Measurements from ENCODE around the gene ICA1L. TPM values are rescaled to one million over a fixed set of nuclear protein-coding genes. Genes with fewer than 3 reads are reported as not detected.

The ICA1L gene
- total RNA-seq, 1 donor from 2014 or later: 4.1 TPM

DNA sequence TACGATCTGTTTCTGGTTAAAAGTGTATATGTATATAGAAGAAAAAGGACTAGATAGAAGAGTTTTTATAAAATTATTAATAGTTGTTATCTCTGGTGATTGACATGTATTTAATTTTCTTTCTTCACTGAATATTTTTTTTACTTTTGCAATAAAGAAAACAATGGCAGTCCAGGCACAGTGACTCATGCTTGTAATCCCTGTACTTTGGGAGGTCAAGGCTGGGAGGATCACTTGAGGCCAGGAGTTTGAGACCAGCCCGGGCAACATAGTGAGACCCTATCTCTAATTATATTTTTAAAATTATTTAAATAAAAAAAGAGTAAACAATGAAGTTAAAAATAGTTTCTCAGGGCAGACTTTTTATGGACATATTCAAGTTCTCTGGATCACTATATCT is 122.1 kb downstream of the ICA1L start:
- H3K27ac Mint-ChIP-seq (ENCODE audit: unreplicated experiment): no peak overlapping the region
- no peak overlapping the region for H3K4me3 Mint-ChIP-seq (ENCODE audit: unreplicated experiment)
- no peaks in the 10 kb centered on the region for H3K9me3 Mint-ChIP-seq (ENCODE audit: unreplicated experiment)
- no peaks in the 10 kb centered on the region for H3K27me3 Mint-ChIP-seq (ENCODE audit: unreplicated experiment)
- TF ChIP-seq, protein P1, sequence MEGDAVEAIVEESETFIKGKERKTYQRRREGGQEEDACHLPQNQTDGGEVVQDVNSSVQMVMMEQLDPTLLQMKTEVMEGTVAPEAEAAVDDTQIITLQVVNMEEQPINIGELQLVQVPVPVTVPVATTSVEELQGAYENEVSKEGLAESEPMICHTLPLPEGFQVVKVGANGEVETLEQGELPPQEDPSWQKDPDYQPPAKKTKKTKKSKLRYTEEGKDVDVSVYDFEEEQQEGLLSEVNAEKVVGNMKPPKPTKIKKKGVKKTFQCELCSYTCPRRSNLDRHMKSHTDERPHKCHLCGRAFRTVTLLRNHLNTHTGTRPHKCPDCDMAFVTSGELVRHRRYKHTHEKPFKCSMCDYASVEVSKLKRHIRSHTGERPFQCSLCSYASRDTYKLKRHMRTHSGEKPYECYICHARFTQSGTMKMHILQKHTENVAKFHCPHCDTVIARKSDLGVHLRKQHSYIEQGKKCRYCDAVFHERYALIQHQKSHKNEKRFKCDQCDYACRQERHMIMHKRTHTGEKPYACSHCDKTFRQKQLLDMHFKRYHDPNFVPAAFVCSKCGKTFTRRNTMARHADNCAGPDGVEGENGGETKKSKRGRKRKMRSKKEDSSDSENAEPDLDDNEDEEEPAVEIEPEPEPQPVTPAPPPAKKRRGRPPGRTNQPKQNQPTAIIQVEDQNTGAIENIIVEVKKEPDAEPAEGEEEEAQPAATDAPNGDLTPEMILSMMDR (IDR thresholded peaks at IDR 0.05; ENCODE audit: unreplicated experiment): no peak
- no peak for DNase-seq (ENCODE audit: low spot score)
- H3K36me3 Mint-ChIP-seq (ENCODE audit: low read depth, unreplicated experiment): peaks cover 6% of the 10 kb centered on the region
- H3K4me1 Mint-ChIP-seq (ENCODE audit: unreplicated experiment): peaks cover 3% of the 10 kb centered on the region

DNA sequence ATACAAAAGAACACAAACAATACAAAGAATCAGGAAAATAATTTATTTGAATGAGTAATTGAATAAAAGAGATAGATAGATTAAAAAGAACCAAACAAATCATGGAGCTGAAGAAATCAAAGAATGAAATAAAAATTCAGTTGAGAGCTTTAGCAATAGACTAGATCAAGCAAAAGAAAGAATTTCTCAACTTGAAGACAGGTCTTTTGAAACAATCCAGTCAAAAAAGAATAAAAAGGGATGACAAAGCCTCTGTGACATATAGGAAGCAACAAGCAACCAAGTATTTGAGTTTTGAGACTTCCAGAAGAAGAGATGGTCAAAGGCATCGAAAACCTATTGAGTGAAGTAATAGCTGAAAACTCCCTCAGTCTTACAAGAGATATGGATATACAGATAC is 128.0 kb downstream of the ICA1L start:
- DNase-seq (ENCODE audit: low spot score): no peak
- Mint-ChIP-seq H3K9me3 (ENCODE audit: unreplicated experiment) (no peaks in the 10 kb centered on the region), H3K27ac (ENCODE audit: unreplicated experiment) (no peak overlapping the region), H3K4me1 (ENCODE audit: unreplicated experiment) (no peaks in the 10 kb centered on the region), H3K4me3 (ENCODE audit: unreplicated experiment) (peak overlapping the region; percentile 70), H3K36me3 (ENCODE audit: low read depth, unreplicated experiment) (peaks cover 19% of the 10 kb centered on the region), H3K27me3 (ENCODE audit: unreplicated experiment) (no peaks in the 10 kb centered on the region)
- TF ChIP-seq, protein P1 (IDR thresholded peaks at IDR 0.05; ENCODE audit: unreplicated experiment): no peak

DNA sequence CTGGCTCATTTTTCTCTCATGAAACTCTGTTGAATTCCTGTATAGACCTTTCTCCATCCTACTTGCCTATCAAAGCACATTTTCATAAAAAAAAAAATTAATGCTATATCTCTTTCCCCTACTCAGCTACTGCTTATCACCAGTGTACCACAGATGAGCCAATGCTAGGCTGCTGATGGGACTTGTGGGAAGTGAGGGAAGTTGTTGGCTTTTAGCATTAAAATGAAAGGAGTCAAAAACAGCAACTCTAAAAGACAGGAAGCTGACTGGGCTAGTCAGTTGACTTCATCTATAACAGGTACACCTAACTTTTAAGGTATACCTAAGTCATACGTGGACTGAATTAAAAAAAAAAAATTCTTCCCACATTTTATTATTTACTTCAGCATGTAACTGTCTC is 134.7 kb downstream of the ICA1L start:
- no peak overlapping the region for H3K27ac Mint-ChIP-seq (ENCODE audit: unreplicated experiment)
- H3K9me3 Mint-ChIP-seq (ENCODE audit: unreplicated experiment): no peaks in the 10 kb centered on the region
- H3K36me3 Mint-ChIP-seq (ENCODE audit: low read depth, unreplicated experiment): peaks cover 26% of the 10 kb centered on the region
- DNase-seq (ENCODE audit: low spot score): no peak
- H3K27me3 Mint-ChIP-seq (ENCODE audit: unreplicated experiment): peaks cover 1% of the 10 kb centered on the region
- no peak overlapping the region for H3K4me3 Mint-ChIP-seq (ENCODE audit: unreplicated experiment)
- H3K4me1 Mint-ChIP-seq (ENCODE audit: unreplicated experiment): no peaks in the 10 kb centered on the region
- TF ChIP-seq, protein P1 (IDR thresholded peaks at IDR 0.05; ENCODE audit: unreplicated experiment): no peak

DNA sequence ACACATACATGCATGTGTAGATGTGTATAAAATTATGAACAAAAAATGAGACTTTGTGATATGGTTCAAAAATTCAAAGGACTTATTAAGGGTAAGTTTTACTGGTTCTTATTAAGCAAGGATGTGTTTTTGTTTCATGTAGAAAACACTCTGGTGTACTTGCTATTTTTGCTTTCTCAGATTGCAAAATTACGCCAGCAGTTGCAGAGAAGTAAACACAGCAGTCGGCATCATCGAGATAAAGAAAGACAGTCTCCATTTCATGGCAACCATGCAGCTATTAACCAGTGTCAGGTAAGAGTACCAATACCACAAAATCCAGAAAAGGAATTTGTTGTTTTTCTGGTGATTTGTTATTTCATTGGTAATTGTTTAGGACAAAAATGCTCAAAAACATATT is 145.5 kb downstream of the ICA1L start:
- H3K27me3 Mint-ChIP-seq (ENCODE audit: unreplicated experiment): no peaks in the 10 kb centered on the region
- no peak overlapping the region for H3K4me3 Mint-ChIP-seq (ENCODE audit: unreplicated experiment)
- TF ChIP-seq, protein P1 (IDR thresholded peaks at IDR 0.05; ENCODE audit: unreplicated experiment): no peak
- peaks cover 10% of the 10 kb centered on the region for H3K36me3 Mint-ChIP-seq (ENCODE audit: low read depth, unreplicated experiment)
- H3K9me3 Mint-ChIP-seq (ENCODE audit: unreplicated experiment): no peaks in the 10 kb centered on the region
- DNase-seq (ENCODE audit: low spot score): no peak
- no peaks in the 10 kb centered on the region for H3K4me1 Mint-ChIP-seq (ENCODE audit: unreplicated experiment)
- H3K27ac Mint-ChIP-seq (ENCODE audit: unreplicated experiment): no peak overlapping the region

DNA sequence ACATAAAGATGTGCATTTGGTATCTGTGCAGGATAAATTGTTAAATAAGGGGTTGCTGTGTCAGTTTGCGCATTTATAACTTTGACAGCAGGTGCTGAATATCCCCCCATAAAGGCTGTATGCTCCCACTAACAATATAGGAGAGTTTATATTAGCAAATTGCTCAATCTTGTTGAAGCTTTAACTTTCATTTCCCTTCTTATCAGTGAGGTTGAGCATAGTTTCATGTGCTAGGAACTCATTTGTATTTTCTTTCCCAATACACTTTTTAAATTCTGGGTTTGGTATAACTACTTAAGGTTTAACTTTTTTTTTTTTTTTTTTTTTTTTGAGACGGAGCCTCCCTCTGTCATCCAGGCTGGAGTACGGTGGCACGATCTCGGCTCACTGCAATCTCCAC is 147.8 kb downstream of the ICA1L start:
- Mint-ChIP-seq H3K9me3 (ENCODE audit: unreplicated experiment) (no peaks in the 10 kb centered on the region), H3K4me1 (ENCODE audit: unreplicated experiment) (no peaks in the 10 kb centered on the region), H3K27ac (ENCODE audit: unreplicated experiment) (no peak overlapping the region), H3K4me3 (ENCODE audit: unreplicated experiment) (no peak overlapping the region), H3K36me3 (ENCODE audit: low read depth, unreplicated experiment) (no peaks in the 10 kb centered on the region), H3K27me3 (ENCODE audit: unreplicated experiment) (no peaks in the 10 kb centered on the region)
- TF ChIP-seq, protein P1 (IDR thresholded peaks at IDR 0.05; ENCODE audit: unreplicated experiment): no peak
- DNase-seq (ENCODE audit: low spot score): no peak

Other genes starting within 250 kb of the ICA1L start
- 13.0 TPM for gene FAM117B, start 236.8 kb downstream of the ICA1L start, total RNA-seq (ENCODE audit: unreplicated experiment)
- 33.5 TPM for gene WDR12, start 39.9 kb upstream of the ICA1L start, total RNA-seq (ENCODE audit: unreplicated experiment)
- gene CARF, start 40.5 kb upstream of the ICA1L start, total RNA-seq (ENCODE audit: unreplicated experiment): 8.8 TPM
- gene NBEAL1, start 143.1 kb upstream of the ICA1L start, total RNA-seq (ENCODE audit: unreplicated experiment): 11.6 TPM

Data from endothelial cell (in vitro differentiated cells).